Coronary artery (tissue), 2 donors: ENCODE results near the gene COG8.

Source experiments
- DNase-seq: peaks from one replicate; pipeline ENCODE4 v3.0.0-alpha.2; 2017; ENCODE audit warnings: low spot score
- H3K27ac ChIP-seq, 2 donors: fragments of 200-600 bp; sonication (generic); one replicate each; pipeline ENCODE4 v1.5.1; 2016 to 2019
- H3K4me3 ChIP-seq: fragments of 200-600 bp; sonication (generic); 2 replicates; pipeline ENCODE4 v1.5.1; 2016; ENCODE audit warnings: mild to moderate bottlenecking, moderate library complexity
- CTCF ChIP-seq: fragments of 200-600 bp; sonication (generic); IDR thresholded peaks from one replicate; pipeline ENCODE4 v1.5.1; 2019; ENCODE audit warnings: antibody characterized with exemption

COG8 gene

GRCh38 chr16:69339289-69340094 is at the start of gene COG8, which contains the start of gene NIP7:
TSS of gene COG8 (minus strand) at chr16:69339564. CDS start at chr16:69339552, 12 bp downstream.
TSS of gene NIP7 (plus strand) at chr16:69339772. CDS start at chr16:69339830, 58 bp downstream.
- peak; percentile 97 for DNase-seq
- Histone ChIP-seq H3K27ac (peak within 1 kb of the TSS; percentile 55 to 92), H3K4me3 (peak within 1 kb of the TSS; percentile 95)
- peak; percentile 89 for TF ChIP-seq CTCF

- DNase-seq, result no peak
- Histone ChIP-seq H3K27ac (peak overlapping the region in 1 of 2 donors; percentile 84), H3K4me3 (no peak overlapping the region)
- TF ChIP-seq CTCF, result no peak
Measured at GRCh38 chr16:69386596-69386995, 47.2 kb upstream of the COG8 start.

- H3K4me3 ChIP-seq, result peak overlapping the region; percentile 96
- peak overlapping the region; percentile 84 to 99 for H3K27ac ChIP-seq
- TF ChIP-seq CTCF, result no peak
- DNase-seq, result no peak
Measured at GRCh38 chr16:69384974-69385373, 45.6 kb upstream of the COG8 start.

GRCh38 chr16:69382421-69382820 is 43.1 kb upstream of the COG8 start:
- no peak overlapping the region for H3K27ac ChIP-seq
- TF ChIP-seq CTCF, result no peak
- no peak overlapping the region for H3K4me3 ChIP-seq
- DNase-seq, result no peak

DNA sequence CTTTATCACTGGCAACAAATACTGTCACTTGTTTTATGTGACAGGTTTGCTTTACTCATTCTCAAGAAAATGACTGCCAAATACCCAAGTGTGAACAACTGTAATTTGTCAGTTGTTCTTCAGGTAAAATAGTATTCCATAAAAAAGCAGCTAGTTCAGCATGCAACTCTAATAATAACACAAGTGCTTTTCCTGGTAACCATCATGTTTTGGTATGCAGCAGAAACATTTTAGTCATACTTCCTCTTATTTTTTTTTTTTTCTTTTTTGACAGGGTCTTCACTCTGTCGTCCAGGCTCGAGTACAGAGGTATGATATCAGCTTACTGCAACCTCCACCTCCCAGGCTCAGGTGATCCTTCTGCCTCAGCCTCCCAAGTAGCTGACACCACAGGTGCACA is 41.9 kb upstream of the COG8 start:
- TF ChIP-seq CTCF, result no peak
- no peak overlapping the region for H3K4me3 ChIP-seq
- DNase-seq, result no peak
- H3K27ac ChIP-seq, result peak overlapping the region in 1 of 2 donors; percentile 50

- Histone ChIP-seq H3K27ac (no peak overlapping the region), H3K4me3 (no peak overlapping the region)
- DNase-seq, result no peak
- TF ChIP-seq CTCF, result no peak
Measured at GRCh38 chr16:69378760-69379159, 39.4 kb upstream of the COG8 start.

- DNase-seq, result no peak
- Histone ChIP-seq H3K4me3 (no peak overlapping the region), H3K27ac (no peak overlapping the region)
- TF ChIP-seq CTCF, result no peak
Measured at GRCh38 chr16:69378036-69378435, 38.7 kb upstream of the COG8 start.
